ENCODE results near the gene TSPAN32. TPM values are rescaled to one million over a fixed set of nuclear protein-coding genes. Genes with fewer than 3 reads are reported as not detected.

TSPAN32 gene
- total RNA-seq, 1 experiment from 2014 or later = not detected

DNA sequence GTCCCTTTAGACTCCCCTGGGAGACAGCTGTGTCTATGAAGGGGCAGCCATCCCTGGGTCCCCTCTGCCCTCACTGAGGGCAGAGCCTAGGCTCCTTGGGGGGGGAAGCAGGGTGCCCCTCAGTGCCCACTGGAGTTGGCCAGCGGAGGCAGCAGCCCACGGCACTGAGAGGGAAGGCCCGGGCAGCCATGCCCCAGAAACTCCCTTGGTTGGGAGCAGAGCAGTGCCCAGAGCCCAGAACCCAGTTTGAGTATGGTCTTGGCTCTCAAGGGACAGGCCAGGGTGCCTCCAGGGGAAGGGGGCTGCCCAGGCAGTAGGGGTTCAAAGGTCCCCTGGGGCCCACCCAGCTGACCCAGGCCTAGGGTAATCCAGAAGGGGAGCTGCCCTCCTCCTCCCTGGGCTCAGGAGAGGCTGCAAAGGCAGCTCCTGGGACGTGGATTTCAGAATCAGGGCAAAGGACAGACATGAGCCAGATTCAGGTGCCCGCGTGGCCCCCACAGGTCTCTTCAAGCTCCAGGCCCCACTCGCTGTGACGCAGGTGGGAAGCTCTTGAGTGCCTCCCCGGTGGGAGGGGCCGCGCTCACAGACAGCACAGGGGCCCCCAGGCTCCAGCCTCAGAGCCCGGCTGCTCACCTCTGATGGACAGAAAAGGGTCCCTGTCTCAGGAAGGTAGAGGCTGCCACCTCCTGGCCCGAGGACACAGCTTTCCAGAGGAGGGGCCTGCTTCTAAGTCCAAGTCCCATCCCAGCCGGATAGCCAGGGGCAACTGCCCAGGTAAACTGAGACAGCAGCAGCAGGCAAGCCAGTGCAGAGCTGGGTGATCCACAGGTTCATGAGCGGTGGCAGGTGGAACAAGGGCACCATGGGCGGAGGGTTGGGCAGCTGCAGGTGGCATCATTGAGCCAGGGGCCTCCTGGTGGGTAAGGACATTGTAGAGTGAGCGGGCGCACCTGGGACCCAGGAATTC lies 2.7 kb upstream of the TSPAN32 start:
- Histone ChIP-seq H3K9me3 (ENCODE audit: control insufficient read depth, insufficient read depth, low read depth, low read length) (no peaks in the 10 kb centered on the region), H3K4me1 (ENCODE audit: control insufficient read depth, insufficient read depth, low read length) (no peaks in the 10 kb centered on the region), H3K36me3 (ENCODE audit: control insufficient read depth, insufficient read depth, low read length) (no peaks in the 10 kb centered on the region), H3K4me3 (ENCODE audit: low read depth in 2 of 2, low read length in 2 of 2) (no peak overlapping the region), H3K27ac (ENCODE audit: low read length) (no peak overlapping the region), H3K27me3 (ENCODE audit: control insufficient read depth, insufficient read depth, low read length) (peaks cover 5% of the 10 kb centered on the region; the same call in 1 of the 2 replicates)
- ChIA-PET POLR2A (no interaction called here), CTCF (interaction anchor here (0.6 to 2.9 kb wide), 9 partner anchors 15 to 247 kb away, joined by 3 to 9 read pairs (median 4); no protein-coding TSS in a partner anchor)
- peak; percentile 82 for ATAC-seq
- in situ Hi-C loops (cut with HindIII; ENCODE audit: low pct_unique_long_range_greater_than_20kb, low sequenced_read_pairs) (no loop called here), intact Hi-C loops (cut with micrococcal nuclease; ENCODE audit: unreplicated experiment) (loop anchor here (1.0 kb wide), 1 partner anchor 102 kb away; no protein-coding TSS in a partner anchor)
- TF ChIP-seq, protein P1, sequence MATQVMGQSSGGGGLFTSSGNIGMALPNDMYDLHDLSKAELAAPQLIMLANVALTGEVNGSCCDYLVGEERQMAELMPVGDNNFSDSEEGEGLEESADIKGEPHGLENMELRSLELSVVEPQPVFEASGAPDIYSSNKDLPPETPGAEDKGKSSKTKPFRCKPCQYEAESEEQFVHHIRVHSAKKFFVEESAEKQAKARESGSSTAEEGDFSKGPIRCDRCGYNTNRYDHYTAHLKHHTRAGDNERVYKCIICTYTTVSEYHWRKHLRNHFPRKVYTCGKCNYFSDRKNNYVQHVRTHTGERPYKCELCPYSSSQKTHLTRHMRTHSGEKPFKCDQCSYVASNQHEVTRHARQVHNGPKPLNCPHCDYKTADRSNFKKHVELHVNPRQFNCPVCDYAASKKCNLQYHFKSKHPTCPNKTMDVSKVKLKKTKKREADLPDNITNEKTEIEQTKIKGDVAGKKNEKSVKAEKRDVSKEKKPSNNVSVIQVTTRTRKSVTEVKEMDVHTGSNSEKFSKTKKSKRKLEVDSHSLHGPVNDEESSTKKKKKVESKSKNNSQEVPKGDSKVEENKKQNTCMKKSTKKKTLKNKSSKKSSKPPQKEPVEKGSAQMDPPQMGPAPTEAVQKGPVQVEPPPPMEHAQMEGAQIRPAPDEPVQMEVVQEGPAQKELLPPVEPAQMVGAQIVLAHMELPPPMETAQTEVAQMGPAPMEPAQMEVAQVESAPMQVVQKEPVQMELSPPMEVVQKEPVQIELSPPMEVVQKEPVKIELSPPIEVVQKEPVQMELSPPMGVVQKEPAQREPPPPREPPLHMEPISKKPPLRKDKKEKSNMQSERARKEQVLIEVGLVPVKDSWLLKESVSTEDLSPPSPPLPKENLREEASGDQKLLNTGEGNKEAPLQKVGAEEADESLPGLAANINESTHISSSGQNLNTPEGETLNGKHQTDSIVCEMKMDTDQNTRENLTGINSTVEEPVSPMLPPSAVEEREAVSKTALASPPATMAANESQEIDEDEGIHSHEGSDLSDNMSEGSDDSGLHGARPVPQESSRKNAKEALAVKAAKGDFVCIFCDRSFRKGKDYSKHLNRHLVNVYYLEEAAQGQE (IDR thresholded peaks at IDR 0.05; ENCODE audit: insufficient read depth in 1 of 2, low read depth in 2 of 2, low read length in 1 of 2) = no peak
- TF ChIP-seq, protein P2, sequence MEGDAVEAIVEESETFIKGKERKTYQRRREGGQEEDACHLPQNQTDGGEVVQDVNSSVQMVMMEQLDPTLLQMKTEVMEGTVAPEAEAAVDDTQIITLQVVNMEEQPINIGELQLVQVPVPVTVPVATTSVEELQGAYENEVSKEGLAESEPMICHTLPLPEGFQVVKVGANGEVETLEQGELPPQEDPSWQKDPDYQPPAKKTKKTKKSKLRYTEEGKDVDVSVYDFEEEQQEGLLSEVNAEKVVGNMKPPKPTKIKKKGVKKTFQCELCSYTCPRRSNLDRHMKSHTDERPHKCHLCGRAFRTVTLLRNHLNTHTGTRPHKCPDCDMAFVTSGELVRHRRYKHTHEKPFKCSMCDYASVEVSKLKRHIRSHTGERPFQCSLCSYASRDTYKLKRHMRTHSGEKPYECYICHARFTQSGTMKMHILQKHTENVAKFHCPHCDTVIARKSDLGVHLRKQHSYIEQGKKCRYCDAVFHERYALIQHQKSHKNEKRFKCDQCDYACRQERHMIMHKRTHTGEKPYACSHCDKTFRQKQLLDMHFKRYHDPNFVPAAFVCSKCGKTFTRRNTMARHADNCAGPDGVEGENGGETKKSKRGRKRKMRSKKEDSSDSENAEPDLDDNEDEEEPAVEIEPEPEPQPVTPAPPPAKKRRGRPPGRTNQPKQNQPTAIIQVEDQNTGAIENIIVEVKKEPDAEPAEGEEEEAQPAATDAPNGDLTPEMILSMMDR (IDR thresholded peaks at IDR 0.05) = peak; percentile 92
- TF ChIP-seq TCF7L2 (IDR thresholded peaks at IDR 0.05; ENCODE audit: low read depth, low read length) = no peak
- DNase-seq (ENCODE audit: low read depth, low spot score) = no peak
- BruUV-seq (replicated peaks) = no TSS peak

DNA sequence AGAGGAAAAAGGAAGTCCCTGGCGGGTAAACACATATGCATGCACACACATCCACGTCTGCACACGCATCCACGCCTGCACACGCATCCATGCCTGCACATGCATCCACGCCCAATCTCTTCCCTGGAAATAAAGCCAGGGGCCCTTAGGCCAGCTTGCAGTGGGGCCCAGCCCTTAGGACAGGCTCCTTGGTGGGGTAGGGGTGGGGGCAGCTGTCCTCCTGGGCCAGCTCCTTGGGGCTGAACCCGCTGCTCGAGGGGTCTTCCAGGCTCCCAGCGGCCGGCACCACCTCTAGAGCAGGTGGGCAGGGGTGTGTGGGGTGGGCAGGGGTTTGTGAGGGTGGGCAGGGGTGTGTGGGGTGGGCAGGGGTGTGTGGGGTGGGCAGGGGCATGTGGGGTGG lies 2.0 kb upstream of the TSPAN32 start:
- DNase-seq (ENCODE audit: low read depth, low spot score) (no peak), ATAC-seq (no peak)
- ChIA-PET POLR2A (no interaction called here), CTCF (interaction anchor here (0.6 to 2.9 kb wide), 6 partner anchors 14 to 247 kb away, joined by 3 to 9 read pairs (median 5); no protein-coding TSS in a partner anchor)
- BruUV-seq (replicated peaks) = no TSS peak
- no peaks in the 10 kb centered on the region for H3K4me1 ChIP-seq (ENCODE audit: control insufficient read depth, insufficient read depth, low read length)
- TF ChIP-seq POLR2AphosphoS5 (IDR thresholded peaks at IDR 0.05; ENCODE audit: low read depth, low read length) = no peak
- TF ChIP-seq, protein P2 (IDR thresholded peaks at IDR 0.05) = no peak
- no peak for TF ChIP-seq TCF7L2 (IDR thresholded peaks at IDR 0.05; ENCODE audit: low read depth, low read length)
- no peak for TF ChIP-seq SIN3A (IDR thresholded peaks at IDR 0.05; ENCODE audit: borderline replicate concordance, insufficient read depth, low read depth, low read length)
- TF ChIP-seq, protein P1 (IDR thresholded peaks at IDR 0.05; ENCODE audit: insufficient read depth in 1 of 2, low read depth in 2 of 2, low read length in 1 of 2) = no peak
- no peak overlapping the region for H3K27ac ChIP-seq (ENCODE audit: low read length)
- peaks cover 5% of the 10 kb centered on the region; the same call in 1 of the 2 replicates for H3K27me3 ChIP-seq (ENCODE audit: control insufficient read depth, insufficient read depth, low read length)
- H3K9me3 ChIP-seq (ENCODE audit: control insufficient read depth, insufficient read depth, low read depth, low read length) = no peaks in the 10 kb centered on the region
- no peak overlapping the region for H3K4me3 ChIP-seq (ENCODE audit: low read depth in 2 of 2, low read length in 2 of 2)
- intact Hi-C loops (cut with micrococcal nuclease; ENCODE audit: unreplicated experiment) = loop anchor here (1.0 kb wide), 1 partner anchor 102 kb away; no protein-coding TSS in a partner anchor
- no peaks in the 10 kb centered on the region for H3K36me3 ChIP-seq (ENCODE audit: control insufficient read depth, insufficient read depth, low read length)
- in situ Hi-C loops (cut with HindIII; ENCODE audit: low pct_unique_long_range_greater_than_20kb, low sequenced_read_pairs) = no loop called here
